Effector memory CD8-positive, alpha-beta T cell (primary cell): ENCODE results near the gene CPXM2.

Experiments used
- ATAC-seq: fragments of 150-1000 bp; cut with Tn5 transposase; replicated peaks from 2 replicates; pipeline ENCODE4 v1.10.0; 2021; ENCODE audit warnings: mild to moderate bottlenecking, moderate library complexity
- DNase-seq, 3 experiments: peaks; one replicate each; pipeline ENCODE4 v3.0.0; 2021
- H3K27ac Mint-ChIP-seq, 2 donors: one replicate each; pipeline ENCODE4 v1.8.0; 2022; ENCODE audit warnings: mild to moderate bottlenecking in 2 of 2, mixed read lengths in 2 of 2, moderate library complexity in 2 of 2
- H3K27me3 Mint-ChIP-seq, 2 donors: one replicate each; pipeline ENCODE4 v1.8.0; 2022; ENCODE audit warnings: mixed read lengths in 2 of 2
- H3K36me3 Mint-ChIP-seq: one replicate; pipeline ENCODE4 v1.8.0; 2022; ENCODE audit warnings: mild to moderate bottlenecking, moderate library complexity, mixed read lengths; ENCODE audit not compliant: insufficient read depth
- H3K4me1 Mint-ChIP-seq, 2 donors: one replicate each; pipeline ENCODE4 v1.8.0; 2022; ENCODE audit warnings: low read depth in 2 of 2, mixed read lengths in 2 of 2
- H3K4me3 Mint-ChIP-seq, 2 donors: one replicate each; pipeline ENCODE4 v1.8.0; 2022; ENCODE audit warnings: mild to moderate bottlenecking in 2 of 2, mixed read lengths in 2 of 2, moderate library complexity in 2 of 2
- H3K9me3 Mint-ChIP-seq, 2 donors: one replicate each; pipeline ENCODE4 v1.8.0; 2022; ENCODE audit warnings: mixed read lengths in 2 of 2

The CPXM2 gene

GRCh38 chr10:123896246-123896927, 4.8 kb upstream of the CPXM2 start:
- H3K9me3 Mint-ChIP-seq, result no peaks in the 10 kb centered on the region

GRCh38 chr10:123893651-123894050, 2.0 kb upstream of the CPXM2 start:
- no peak overlapping the region for H3K4me3 Mint-ChIP-seq
- H3K36me3 Mint-ChIP-seq, result no peaks in the 10 kb centered on the region
- H3K9me3 Mint-ChIP-seq, result no peaks in the 10 kb centered on the region
- DNase-seq (no peak), ATAC-seq (no peak)
- no peaks in the 10 kb centered on the region for H3K4me1 Mint-ChIP-seq
- peaks cover 30 to 47% of the 10 kb centered on the region in 2 donors for H3K27me3 Mint-ChIP-seq
- no peak overlapping the region for H3K27ac Mint-ChIP-seq

More at GRCh38 chr10:123896246-123896927, 4.8 kb upstream of the CPXM2 start:
- peaks cover 13 to 26% of the 10 kb centered on the region in 2 donors for H3K27me3 Mint-ChIP-seq
- no peak overlapping the region for H3K4me3 Mint-ChIP-seq
- H3K36me3 Mint-ChIP-seq, result no peaks in the 10 kb centered on the region
- no peaks in the 10 kb centered on the region for H3K4me1 Mint-ChIP-seq
- no peak overlapping the region for H3K27ac Mint-ChIP-seq
- no peak for DNase-seq
- ATAC-seq, result no peak

GRCh38 chr10:123890756-123891143, 857 bp downstream of the CPXM2 start:
- Mint-ChIP-seq H3K9me3 (no peaks in the 10 kb centered on the region), H3K4me1 (no peaks in the 10 kb centered on the region), H3K4me3 (no peak overlapping the region), H3K36me3 (no peaks in the 10 kb centered on the region), H3K27me3 (peaks cover 30 to 35% of the 10 kb centered on the region in 2 donors), H3K27ac (no peak overlapping the region)
- no peak for ATAC-seq
- DNase-seq, result no peak

- Mint-ChIP-seq H3K27ac (no peak overlapping the region), H3K4me3 (no peak overlapping the region), H3K36me3 (no peaks in the 10 kb centered on the region), H3K4me1 (no peaks in the 10 kb centered on the region), H3K27me3 (peaks cover 30 to 35% of the 10 kb centered on the region in 2 donors), H3K9me3 (no peaks in the 10 kb centered on the region)
- ATAC-seq (no peak), DNase-seq (no peak)
Observed at GRCh38 chr10:123890226-123890625, 1.4 kb downstream of the CPXM2 start.

GRCh38 chr10:123889821-123890220, 1.8 kb downstream of the CPXM2 start:
- Mint-ChIP-seq H3K4me1 (no peaks in the 10 kb centered on the region), H3K4me3 (no peak overlapping the region), H3K36me3 (no peaks in the 10 kb centered on the region), H3K9me3 (no peaks in the 10 kb centered on the region), H3K27ac (no peak overlapping the region), H3K27me3 (peaks cover 28 to 35% of the 10 kb centered on the region in 2 donors)
- DNase-seq (no peak), ATAC-seq (no peak)

- DNase-seq, result no peak
- H3K27ac Mint-ChIP-seq, result no peak overlapping the region
- H3K4me3 Mint-ChIP-seq, result no peak overlapping the region
- H3K4me1 Mint-ChIP-seq, result no peaks in the 10 kb centered on the region
- peaks cover 27 to 35% of the 10 kb centered on the region in 2 donors for H3K27me3 Mint-ChIP-seq
- no peaks in the 10 kb centered on the region for H3K9me3 Mint-ChIP-seq
- no peaks in the 10 kb centered on the region for H3K36me3 Mint-ChIP-seq
- no peak for ATAC-seq
Observed at GRCh38 chr10:123888751-123889150, 2.9 kb downstream of the CPXM2 start.

GRCh38 chr10:123888256-123888655, 3.4 kb downstream of the CPXM2 start:
- Mint-ChIP-seq H3K36me3 (no peaks in the 10 kb centered on the region), H3K4me3 (no peak overlapping the region), H3K27ac (no peak overlapping the region), H3K27me3 (peaks cover 27 to 37% of the 10 kb centered on the region in 2 donors), H3K9me3 (no peaks in the 10 kb centered on the region), H3K4me1 (no peaks in the 10 kb centered on the region)
- ATAC-seq, result no peak
- DNase-seq, result no peak

- Mint-ChIP-seq H3K27ac (no peak overlapping the region), H3K9me3 (no peaks in the 10 kb centered on the region), H3K27me3 (peaks cover 21 to 35% of the 10 kb centered on the region in 2 donors), H3K4me3 (no peak overlapping the region), H3K4me1 (no peaks in the 10 kb centered on the region), H3K36me3 (no peaks in the 10 kb centered on the region)
- DNase-seq, result no peak
- ATAC-seq, result no peak
Observed at GRCh38 chr10:123886292-123886691, 5.3 kb downstream of the CPXM2 start.

- Mint-ChIP-seq H3K27ac (no peak overlapping the region), H3K36me3 (no peaks in the 10 kb centered on the region), H3K4me1 (no peaks in the 10 kb centered on the region), H3K4me3 (no peak overlapping the region), H3K27me3 (peaks cover 16 to 34% of the 10 kb centered on the region in 2 donors), H3K9me3 (no peaks in the 10 kb centered on the region)
- ATAC-seq, result no peak
- no peak for DNase-seq
Observed at GRCh38 chr10:123885406-123886170, 6.0 kb downstream of the CPXM2 start.

- ATAC-seq (no peak), DNase-seq (no peak)
- H3K27ac Mint-ChIP-seq, result no peak overlapping the region
- H3K27me3 Mint-ChIP-seq, result peaks cover 10 to 30% of the 10 kb centered on the region in 2 donors
- no peak overlapping the region for H3K4me3 Mint-ChIP-seq
- H3K9me3 Mint-ChIP-seq, result no peaks in the 10 kb centered on the region
- no peaks in the 10 kb centered on the region for H3K36me3 Mint-ChIP-seq
- no peaks in the 10 kb centered on the region for H3K4me1 Mint-ChIP-seq
Observed at GRCh38 chr10:123884907-123885381, 6.7 kb downstream of the CPXM2 start.

- H3K27me3 Mint-ChIP-seq, result peaks cover 5 to 30% of the 10 kb centered on the region in 2 donors
- H3K27ac Mint-ChIP-seq, result no peak overlapping the region
- no peaks in the 10 kb centered on the region for H3K4me1 Mint-ChIP-seq
- no peak overlapping the region for H3K4me3 Mint-ChIP-seq
- ATAC-seq (no peak), DNase-seq (no peak)
- no peaks in the 10 kb centered on the region for H3K36me3 Mint-ChIP-seq
- H3K9me3 Mint-ChIP-seq, result no peaks in the 10 kb centered on the region
Observed at GRCh38 chr10:123884351-123884906, 7.2 kb downstream of the CPXM2 start.

- Mint-ChIP-seq H3K27me3 (peaks cover 4 to 28% of the 10 kb centered on the region in 2 donors), H3K9me3 (no peaks in the 10 kb centered on the region), H3K36me3 (no peaks in the 10 kb centered on the region), H3K27ac (no peak overlapping the region), H3K4me3 (no peak overlapping the region), H3K4me1 (no peaks in the 10 kb centered on the region)
- DNase-seq, result no peak
- ATAC-seq, result no peak
Observed at GRCh38 chr10:123883673-123884320, 7.8 kb downstream of the CPXM2 start.

GRCh38 chr10:123882681-123883445, 8.7 kb downstream of the CPXM2 start:
- Mint-ChIP-seq H3K4me1 (no peaks in the 10 kb centered on the region), H3K9me3 (no peaks in the 10 kb centered on the region)
- no peak for ATAC-seq

More at GRCh38 chr10:123882681-123883445, 8.7 kb downstream of the CPXM2 start:
- DNase-seq, result no peak
- H3K36me3 Mint-ChIP-seq, result no peaks in the 10 kb centered on the region
- peaks cover 4 to 28% of the 10 kb centered on the region in 2 donors for H3K27me3 Mint-ChIP-seq
- no peak overlapping the region for H3K27ac Mint-ChIP-seq
- no peak overlapping the region for H3K4me3 Mint-ChIP-seq
